Lung (tissue), 12 donors: ENCODE data around the gene KLF8. TPM values are rescaled to one million over a fixed set of nuclear protein-coding genes. Genes with fewer than 3 reads are reported as not detected.

Source experiments
- ATAC-seq: fragments of 200-7000 bp; cut with Tn5 transposase; one replicate; pipeline ENCODE4 v1.9.1; 2020; ENCODE audit warnings: moderate number of reproducible peaks; ENCODE audit not compliant: insufficient read depth, low FRiP score
- DNase-seq, 3 donors: peaks; one replicate each; pipeline ENCODE4 v3.0.0-alpha.2; 2013 to 2017
- H3K27ac ChIP-seq, 2 donors: one replicate each; pipeline ENCODE4 v1.5.1; 2013; ENCODE audit warnings: mild to moderate bottlenecking in 2 of 2, moderate library complexity in 2 of 2, control low read depth in 1 of 2, inconsistent platforms in 1 of 2, low read depth in 1 of 2, low read length in 1 of 2
- H3K27me3 ChIP-seq, 3 donors: one replicate each; pipeline ENCODE4 v1.5.1; 2013; ENCODE audit warnings: low read length in 2 of 3; ENCODE audit not compliant: control insufficient read depth in 3 of 3, insufficient read depth in 3 of 3
- H3K36me3 ChIP-seq, 4 donors: one replicate each; pipeline ENCODE4 v1.5.1; 2013; ENCODE audit warnings: low read length in 4 of 4, mild to moderate bottlenecking in 1 of 4, moderate library complexity in 1 of 4; ENCODE audit not compliant: control insufficient read depth in 4 of 4, insufficient read depth in 4 of 4
- H3K4me1 ChIP-seq, 5 donors: one replicate each; pipeline ENCODE4 v1.5.1; 2013; ENCODE audit warnings: low read length in 5 of 5, mild to moderate bottlenecking in 2 of 5, moderate library complexity in 1 of 5; ENCODE audit not compliant: control insufficient read depth in 5 of 5, insufficient read depth in 5 of 5
- H3K4me3 ChIP-seq: one replicate; pipeline ENCODE4 v1.5.1; 2013; ENCODE audit warnings: mild to moderate bottlenecking, control low read depth, moderate library complexity
- H3K9ac ChIP-seq, 2 donors: one replicate each; pipeline ENCODE4 v1.5.1; 2013; ENCODE audit warnings: low read length in 2 of 2, control low read depth in 1 of 2; ENCODE audit not compliant: insufficient read depth in 1 of 2
- H3K9me3 ChIP-seq, 4 donors: one replicate each; pipeline ENCODE4 v1.5.1; 2013; ENCODE audit warnings: low read length in 3 of 4, mild to moderate bottlenecking in 1 of 4, moderate library complexity in 1 of 4; ENCODE audit not compliant: control insufficient read depth in 4 of 4, insufficient read depth in 3 of 4
- polyA plus RNA-seq, 2 donors: library from polyadenylated mRNA; stranded (reverse); fragments of 200-250 nt; gene quantifications; one replicate each; pipeline ENCODE4 v1.2.1, GENCODE V29; 2013
- total RNA-seq, 2 donors: library from RNA; depleted of rRNA in 1 of 2; stranded (reverse); fragments of >200 nt in 1 of 2; gene quantifications; one replicate each; pipeline ENCODE4 v1.2.1, GENCODE V29; 2014 to 2021
- TF ChIP-seq, protein P1 (sequence below): IDR thresholded peaks from 2 replicates; pipeline ENCODE4 v1.5.1; 2012; ENCODE audit warnings: mild to moderate bottlenecking; ENCODE audit errors: control extremely low read depth, extremely low read depth
- donor health status: control.
- donor health status: control.
- donor health status: Bipolar disorder and iron deficiency.
- donor health status: healthy.
- donor health status: DM: yes; HTN: yes; CAD: no.

The KLF8 gene
- total and polyA plus RNA-seq, 4 donors = 3.9 to 33.1 (median 9.8) TPM

DNA sequence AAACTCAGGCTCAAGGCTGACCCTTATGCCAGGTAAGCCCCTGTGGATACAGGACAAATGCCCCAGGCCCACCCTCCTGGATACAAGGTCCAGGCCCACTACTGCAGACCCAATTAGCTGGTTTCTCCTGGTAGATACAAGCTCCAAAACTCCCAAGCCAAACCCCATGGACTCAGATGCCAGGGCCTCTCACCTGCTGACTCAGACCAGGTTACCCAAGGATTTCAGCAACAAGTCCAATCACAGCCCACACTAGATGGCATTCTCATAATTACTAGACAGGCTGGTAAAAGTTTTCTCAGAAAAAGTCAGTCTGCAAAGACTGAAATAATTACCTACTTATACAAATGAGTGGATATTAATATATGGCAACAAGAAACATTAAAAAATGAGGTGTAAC, 87.0 kb downstream of the KLF8 start:
- Histone ChIP-seq H3K4me1 (no peaks in the 10 kb centered on the region), H3K27me3 (no peaks in the 10 kb centered on the region), H3K9me3 (peaks cover 0 to 18% (median 0%) of the 10 kb centered on the region in 4 donors), H3K27ac (no peak overlapping the region), H3K4me3 (no peak overlapping the region), H3K36me3 (no peaks in the 10 kb centered on the region), H3K9ac (no peak overlapping the region)
- no peak for DNase-seq
- TF ChIP-seq, protein P1, sequence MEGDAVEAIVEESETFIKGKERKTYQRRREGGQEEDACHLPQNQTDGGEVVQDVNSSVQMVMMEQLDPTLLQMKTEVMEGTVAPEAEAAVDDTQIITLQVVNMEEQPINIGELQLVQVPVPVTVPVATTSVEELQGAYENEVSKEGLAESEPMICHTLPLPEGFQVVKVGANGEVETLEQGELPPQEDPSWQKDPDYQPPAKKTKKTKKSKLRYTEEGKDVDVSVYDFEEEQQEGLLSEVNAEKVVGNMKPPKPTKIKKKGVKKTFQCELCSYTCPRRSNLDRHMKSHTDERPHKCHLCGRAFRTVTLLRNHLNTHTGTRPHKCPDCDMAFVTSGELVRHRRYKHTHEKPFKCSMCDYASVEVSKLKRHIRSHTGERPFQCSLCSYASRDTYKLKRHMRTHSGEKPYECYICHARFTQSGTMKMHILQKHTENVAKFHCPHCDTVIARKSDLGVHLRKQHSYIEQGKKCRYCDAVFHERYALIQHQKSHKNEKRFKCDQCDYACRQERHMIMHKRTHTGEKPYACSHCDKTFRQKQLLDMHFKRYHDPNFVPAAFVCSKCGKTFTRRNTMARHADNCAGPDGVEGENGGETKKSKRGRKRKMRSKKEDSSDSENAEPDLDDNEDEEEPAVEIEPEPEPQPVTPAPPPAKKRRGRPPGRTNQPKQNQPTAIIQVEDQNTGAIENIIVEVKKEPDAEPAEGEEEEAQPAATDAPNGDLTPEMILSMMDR = no peak
- no peak for ATAC-seq
